Endothelial cell (in vitro differentiated cells): ENCODE measurements around the gene SERPINA6. TPM values are rescaled to one million over a fixed set of nuclear protein-coding genes. Genes with fewer than 3 reads are reported as not detected.
"Not testable (repeated sequence)": the region's sequence is repeated elsewhere in the genome, so short reads cannot be mapped to it uniquely, and the experiment has no call there.

ENCODE experiments used
- DNase-seq: peaks from one replicate; pipeline ENCODE4 v3.0.0; 2021; ENCODE audit warnings: low spot score
- H3K27ac Mint-ChIP-seq: one replicate; pipeline ENCODE4 v1.8.0; 2021; ENCODE audit warnings: mixed read lengths, inconsistent platforms; ENCODE audit not compliant: unreplicated experiment
- H3K27me3 Mint-ChIP-seq: one replicate; pipeline ENCODE4 v1.8.0; 2021; ENCODE audit warnings: mild to moderate bottlenecking, moderate library complexity, mixed read lengths, inconsistent platforms; ENCODE audit not compliant: unreplicated experiment
- H3K36me3 Mint-ChIP-seq: one replicate; pipeline ENCODE4 v1.8.0; 2021; ENCODE audit warnings: mild to moderate bottlenecking, low read depth, mixed read lengths, inconsistent platforms; ENCODE audit not compliant: unreplicated experiment
- H3K4me1 Mint-ChIP-seq: one replicate; pipeline ENCODE4 v1.8.0; 2021; ENCODE audit warnings: mild to moderate bottlenecking, mixed read lengths, inconsistent platforms; ENCODE audit not compliant: unreplicated experiment
- H3K4me3 Mint-ChIP-seq: one replicate; pipeline ENCODE4 v1.8.0; 2021; ENCODE audit warnings: mild to moderate bottlenecking, mixed read lengths, inconsistent platforms; ENCODE audit not compliant: unreplicated experiment
- H3K9me3 Mint-ChIP-seq: one replicate; pipeline ENCODE4 v1.8.0; 2021; ENCODE audit warnings: mixed read lengths, inconsistent platforms; ENCODE audit not compliant: unreplicated experiment
- CTCF ChIP-seq: fragments of 200-600 bp; sonication (generic); IDR thresholded peaks from one replicate; pipeline ENCODE4 v1.5.0; 2021; ENCODE audit warnings: antibody characterized with exemption; ENCODE audit not compliant: unreplicated experiment
- total RNA-seq: library from RNA; stranded (reverse); fragmentation: NEBNext Ultra II Directional; extraction: Animal tissue kit (Norgen Biotek cat#: 25700); gene quantifications from one replicate; pipeline ENCODE4 v1.2.1, GENCODE V29; 2021; ENCODE audit not compliant: unreplicated experiment

SERPINA6 gene
- total RNA-seq, 1 donor from 2014 or later: not detected

DNA sequence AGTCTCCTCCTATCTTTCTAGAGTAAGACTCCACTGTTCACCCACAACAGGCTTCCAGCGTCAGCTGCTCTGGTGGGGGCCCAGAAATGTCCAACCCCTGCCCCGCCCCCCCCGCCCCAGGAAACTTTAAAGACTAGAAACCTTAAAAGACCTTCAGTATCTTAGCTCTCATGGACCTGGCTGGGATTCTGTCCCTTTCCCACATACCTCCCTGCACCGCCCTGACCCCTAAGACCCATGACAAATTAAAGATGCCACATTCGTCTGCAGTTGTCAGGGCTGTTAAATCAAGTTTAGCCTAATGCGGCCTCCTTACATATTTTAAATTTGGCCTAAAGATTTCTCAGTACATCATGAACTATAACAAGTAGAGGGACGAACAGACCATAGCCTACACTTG is 20.0 kb downstream of the SERPINA6 start:
- TF ChIP-seq CTCF: no peak
- no peak for DNase-seq
- peaks cover 3% of the 10 kb centered on the region for H3K27me3 Mint-ChIP-seq
- H3K4me3 Mint-ChIP-seq: no peak overlapping the region
- no peak overlapping the region for H3K27ac Mint-ChIP-seq
- no peaks in the 10 kb centered on the region for H3K4me1 Mint-ChIP-seq
- no peaks in the 10 kb centered on the region for H3K36me3 Mint-ChIP-seq
- H3K9me3 Mint-ChIP-seq: no peaks in the 10 kb centered on the region

DNA sequence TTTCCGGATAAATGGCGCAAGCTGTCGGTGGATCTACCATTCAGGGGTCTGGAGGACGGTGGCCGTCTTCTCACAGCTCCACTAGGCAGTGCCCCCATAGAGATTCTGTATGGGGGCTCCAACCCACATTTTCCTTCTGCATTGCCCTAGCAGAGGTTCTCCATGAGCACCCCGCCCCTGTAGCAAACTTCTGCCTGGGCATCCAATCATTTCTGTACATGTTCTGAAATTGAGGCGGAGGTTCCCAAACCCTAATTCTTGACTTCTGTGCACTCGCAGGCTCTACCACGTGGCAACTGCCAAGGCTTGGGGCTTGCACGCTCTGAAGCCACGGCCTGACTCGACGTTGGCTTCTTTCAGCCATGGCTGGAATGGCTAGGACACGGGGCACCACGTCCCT is 25.0 kb downstream of the SERPINA6 start:
- no peak for TF ChIP-seq CTCF
- no peak overlapping the region for H3K27ac Mint-ChIP-seq
- no peaks in the 10 kb centered on the region for H3K9me3 Mint-ChIP-seq
- H3K27me3 Mint-ChIP-seq: no peaks in the 10 kb centered on the region
- no peak overlapping the region for H3K4me3 Mint-ChIP-seq
- DNase-seq: no peak
- H3K36me3 Mint-ChIP-seq: no peaks in the 10 kb centered on the region
- H3K4me1 Mint-ChIP-seq: peaks cover 2% of the 10 kb centered on the region

GRCh38 chr14:94296181-94296545 is 27.0 kb downstream of the SERPINA6 start:
- H3K4me3 Mint-ChIP-seq, H3K4me1 Mint-ChIP-seq, H3K27me3 Mint-ChIP-seq, H3K27ac Mint-ChIP-seq, H3K36me3 Mint-ChIP-seq, H3K9me3 Mint-ChIP-seq, DNase-seq: not testable (repeated sequence)

DNA sequence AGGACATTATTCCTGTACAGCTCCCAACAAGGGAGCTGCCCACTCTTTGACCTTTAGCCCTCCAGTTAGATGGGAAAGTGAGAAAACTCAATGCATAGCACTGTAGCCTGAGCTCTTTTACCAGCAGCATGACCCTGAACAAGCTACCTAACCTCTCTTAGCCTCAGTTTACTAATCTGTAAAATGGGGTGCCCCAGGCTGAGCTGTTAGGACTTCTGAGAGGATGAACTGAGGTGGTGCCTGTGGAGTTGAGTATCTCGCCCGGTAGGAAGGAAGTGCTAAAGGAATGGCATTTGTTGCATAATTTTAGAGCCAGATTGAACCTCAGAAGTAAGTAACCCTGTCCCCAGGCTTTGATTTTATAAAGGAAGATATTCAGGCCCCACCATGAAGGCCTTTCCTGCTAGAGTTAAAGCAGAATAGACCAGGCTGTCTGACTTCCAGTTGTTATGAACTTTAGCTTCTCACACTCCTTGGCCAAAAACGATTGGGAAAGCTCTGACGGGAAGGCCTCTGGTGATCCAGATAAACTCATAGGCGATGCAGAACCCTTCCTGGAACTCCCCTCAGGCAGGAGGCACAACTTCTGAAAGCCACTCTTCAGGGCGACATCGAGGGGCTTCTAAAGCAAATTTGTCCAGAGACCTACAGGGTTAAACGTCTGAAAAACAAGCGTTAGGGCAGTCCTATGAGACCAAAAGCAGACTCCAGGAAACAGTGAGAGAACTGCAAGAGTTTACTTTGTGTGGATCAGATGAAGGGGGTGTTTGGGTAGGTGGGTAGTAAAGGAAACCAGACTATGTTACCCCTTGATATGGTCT is 27.6 kb downstream of the SERPINA6 start:
- Mint-ChIP-seq H3K4me1 (peaks cover 6% of the 10 kb centered on the region), H3K27me3 (no peaks in the 10 kb centered on the region), H3K36me3 (no peaks in the 10 kb centered on the region), H3K9me3 (no peaks in the 10 kb centered on the region), H3K27ac (no peak overlapping the region), H3K4me3 (no peak overlapping the region)
- DNase-seq: no peak
- TF ChIP-seq CTCF: no peak

GRCh38 chr14:94293578-94293924 is 29.6 kb downstream of the SERPINA6 start:
- no peak overlapping the region for H3K27ac Mint-ChIP-seq
- H3K4me1 Mint-ChIP-seq: peaks cover 6% of the 10 kb centered on the region
- H3K9me3 Mint-ChIP-seq: no peaks in the 10 kb centered on the region
- H3K36me3 Mint-ChIP-seq: no peaks in the 10 kb centered on the region
- no peak overlapping the region for H3K4me3 Mint-ChIP-seq
- peaks cover 2% of the 10 kb centered on the region for H3K27me3 Mint-ChIP-seq
- TF ChIP-seq CTCF: no peak
- no peak for DNase-seq
